Transverse colon (tissue), 4 donors: ENCODE results near the gene RBBP8NL. TPM values are rescaled to one million over a fixed set of nuclear protein-coding genes. Genes with fewer than 3 reads are reported as not detected.
A peak's percentile ranks its signal among the peaks of the same experiment; 100 is the strongest.

Source experiments
- DNase-seq: peaks from one replicate; pipeline ENCODE4 v3.0.0-alpha.2; 2019
- H3K27ac ChIP-seq, 4 donors: fragments of 200-600 bp; sonication (generic); 2 replicates each; pipeline ENCODE4 v1.5.1; 2016 to 2018; ENCODE audit warnings: inconsistent platforms in 4 of 4
- H3K27me3 ChIP-seq: fragments of 200-600 bp; sonication (generic); 2 replicates; pipeline ENCODE4 v1.5.1; 2017; ENCODE audit warnings: inconsistent platforms
- H3K36me3 ChIP-seq, 4 donors: fragments of 200-600 bp; sonication (generic); 2 replicates each; pipeline ENCODE4 v1.5.1; 2017 to 2019; ENCODE audit warnings: inconsistent platforms in 4 of 4
- H3K4me1 ChIP-seq, 4 donors: fragments of 200-600 bp; sonication (generic); 2 replicates each; pipeline ENCODE4 v1.5.1; 2017 to 2020; ENCODE audit warnings: inconsistent platforms in 4 of 4
- H3K4me3 ChIP-seq, 4 donors: fragments of 200-600 bp; sonication (generic); 1 replicate in 1 of 4; 2 replicates in 3 of 4; pipeline versions ENCODE4 v1.5.1 to v1.6.1; 2017 to 2019; ENCODE audit warnings: inconsistent platforms in 4 of 4
- H3K9me3 ChIP-seq, 2 donors: fragments of 200-600 bp; sonication (generic); 2 replicates each; pipeline ENCODE4 v1.5.1; 2017 to 2019; ENCODE audit warnings: inconsistent platforms in 2 of 2
- EP300 ChIP-seq: sonication (generic); formaldehyde crosslinking; IDR thresholded peaks from one replicate; pipeline ENCODE4 v1.6.1; 2017; ENCODE audit warnings: antibody characterized with exemption, low read depth
- POLR2A ChIP-seq: fragments of 450-650 bp; IDR thresholded peaks from one replicate; pipeline ENCODE4 v1.6.1; 2016; ENCODE audit warnings: antibody characterized with exemption, mild to moderate bottlenecking, moderate library complexity
- POLR2AphosphoS5 ChIP-seq, 3 donors: sonication (generic); formaldehyde crosslinking; IDR thresholded peaks; one replicate each; pipeline ENCODE4 v1.6.1; 2016; ENCODE audit warnings: antibody characterized with exemption in 3 of 3
- WGBS, 2 donors: methylation state at CpG; one replicate each; pipeline ENCODE4 v1.1.5; 2018; ENCODE audit warnings: low coverage in 1 of 2; 5-methylcytosine and 5-hydroxymethylcytosine counted together
- in situ Hi-C, 4 donors: fragments of 200-750 bp; cut with MboI; loops; one replicate each; pipeline versions ENCODE4 v1.15.0 to v1.15.1; 2017; ENCODE audit warnings: low sequenced_read_pairs in 3 of 4, low pct_ligation_motif_present in 1 of 4, low pct_unique_long_range_greater_than_20kb in 1 of 4
- intact Hi-C: fragments of 100-400 bp; cut with DNase I; formaldehyde crosslinking; loops from one replicate; pipeline ENCODE4 v1.15.1; 2023; ENCODE audit warnings: low total_unique reads
- total RNA-seq, 4 donors: library from RNA; depleted of rRNA; stranded (reverse); fragments of >200 nt; gene quantifications; one replicate each; pipeline ENCODE4 v1.1.0, GENCODE V29; 2016
- TF ChIP-seq, protein P1 (sequence below), 5 experiments: fragments of 200-600 bp in 3 of 5; fragments of 450-650 bp in 2 of 5; sonication (generic) in 3 of 5; IDR thresholded peaks; 1 replicate in 2 of 5; 2 replicates in 3 of 5; pipeline ENCODE4 v1.5.1; 2016 to 2017; ENCODE audit warnings: antibody characterized with exemption in 5 of 5, inconsistent platforms in 3 of 5, mild to moderate bottlenecking in 2 of 5, moderate library complexity in 1 of 5

The RBBP8NL gene
- total RNA-seq, 4 donors from 2014 or later: 0.75 to 9.4 (median 4.3) TPM

DNA sequence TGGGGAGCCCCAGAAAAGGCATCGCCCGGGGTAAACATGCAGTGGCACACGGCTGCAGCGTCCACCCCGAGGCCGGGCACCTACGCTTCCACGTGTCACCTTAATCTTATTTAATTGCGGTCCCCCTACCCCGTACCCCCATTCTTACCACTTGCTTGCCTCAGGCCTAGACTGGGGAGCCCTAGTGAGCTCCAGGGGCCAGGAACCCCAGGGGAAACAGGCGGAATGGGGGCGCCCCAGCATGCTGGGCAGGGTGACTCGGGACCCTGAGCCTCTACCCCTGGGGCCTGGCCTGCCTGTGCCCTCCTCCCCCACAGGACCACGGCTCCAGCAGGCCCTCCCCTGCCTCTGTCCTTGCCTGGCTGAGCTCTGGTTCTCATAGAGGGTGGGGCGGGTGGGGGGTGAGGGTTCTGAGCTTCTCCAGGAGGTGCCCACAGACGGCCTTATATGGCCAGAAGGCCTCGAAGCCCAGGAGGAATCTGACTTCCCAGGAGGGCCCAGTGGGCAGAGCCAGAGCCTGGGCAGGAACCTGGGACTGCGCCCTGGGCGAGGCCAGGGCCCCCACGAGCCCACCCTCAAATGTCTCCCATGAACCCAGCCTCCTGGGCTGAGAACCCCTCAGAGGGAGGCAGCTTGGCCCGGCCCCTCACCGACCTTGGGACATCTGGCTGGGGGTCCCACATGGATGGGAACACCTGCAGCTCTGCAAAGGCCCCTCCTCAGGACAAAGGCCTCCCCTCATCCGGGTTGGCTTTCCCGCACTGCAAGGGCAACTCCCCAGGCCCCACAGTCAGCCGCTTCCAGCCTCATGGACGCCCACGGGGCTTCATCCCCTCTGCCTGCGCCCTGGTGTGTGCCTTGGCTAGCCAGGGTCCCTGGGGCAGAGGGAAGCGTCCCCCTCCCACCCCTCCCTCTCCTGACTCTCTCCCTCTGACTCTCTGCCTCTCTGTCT, 55.0 kb downstream of the RBBP8NL start:
- peaks cover 43% of the 10 kb centered on the region for H3K27me3 ChIP-seq
- H3K4me1 ChIP-seq: peaks cover 57 to 72% (median 67%) of the 10 kb centered on the region in 4 donors
- in situ Hi-C loops (no loop called here), intact Hi-C loops (no loop called here)
- H3K9me3 ChIP-seq: no peaks in the 10 kb centered on the region
- no peaks in the 10 kb centered on the region for H3K36me3 ChIP-seq
- TF ChIP-seq, protein P1, sequence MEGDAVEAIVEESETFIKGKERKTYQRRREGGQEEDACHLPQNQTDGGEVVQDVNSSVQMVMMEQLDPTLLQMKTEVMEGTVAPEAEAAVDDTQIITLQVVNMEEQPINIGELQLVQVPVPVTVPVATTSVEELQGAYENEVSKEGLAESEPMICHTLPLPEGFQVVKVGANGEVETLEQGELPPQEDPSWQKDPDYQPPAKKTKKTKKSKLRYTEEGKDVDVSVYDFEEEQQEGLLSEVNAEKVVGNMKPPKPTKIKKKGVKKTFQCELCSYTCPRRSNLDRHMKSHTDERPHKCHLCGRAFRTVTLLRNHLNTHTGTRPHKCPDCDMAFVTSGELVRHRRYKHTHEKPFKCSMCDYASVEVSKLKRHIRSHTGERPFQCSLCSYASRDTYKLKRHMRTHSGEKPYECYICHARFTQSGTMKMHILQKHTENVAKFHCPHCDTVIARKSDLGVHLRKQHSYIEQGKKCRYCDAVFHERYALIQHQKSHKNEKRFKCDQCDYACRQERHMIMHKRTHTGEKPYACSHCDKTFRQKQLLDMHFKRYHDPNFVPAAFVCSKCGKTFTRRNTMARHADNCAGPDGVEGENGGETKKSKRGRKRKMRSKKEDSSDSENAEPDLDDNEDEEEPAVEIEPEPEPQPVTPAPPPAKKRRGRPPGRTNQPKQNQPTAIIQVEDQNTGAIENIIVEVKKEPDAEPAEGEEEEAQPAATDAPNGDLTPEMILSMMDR (IDR thresholded peaks at IDR 0.05): no peak
- TF ChIP-seq POLR2AphosphoS5 (IDR thresholded peaks at IDR 0.05) (no peak), EP300 (no peak), POLR2A (no peak)
- no peak overlapping the region for H3K4me3 ChIP-seq
- 64 to 65% methylated on average over 3 to 23 of the region's 29 CpGs for WGBS, 2 donors
- DNase-seq: no peak
- H3K27ac ChIP-seq: peak overlapping the region; percentile 86 to 97 (median 88)

DNA sequence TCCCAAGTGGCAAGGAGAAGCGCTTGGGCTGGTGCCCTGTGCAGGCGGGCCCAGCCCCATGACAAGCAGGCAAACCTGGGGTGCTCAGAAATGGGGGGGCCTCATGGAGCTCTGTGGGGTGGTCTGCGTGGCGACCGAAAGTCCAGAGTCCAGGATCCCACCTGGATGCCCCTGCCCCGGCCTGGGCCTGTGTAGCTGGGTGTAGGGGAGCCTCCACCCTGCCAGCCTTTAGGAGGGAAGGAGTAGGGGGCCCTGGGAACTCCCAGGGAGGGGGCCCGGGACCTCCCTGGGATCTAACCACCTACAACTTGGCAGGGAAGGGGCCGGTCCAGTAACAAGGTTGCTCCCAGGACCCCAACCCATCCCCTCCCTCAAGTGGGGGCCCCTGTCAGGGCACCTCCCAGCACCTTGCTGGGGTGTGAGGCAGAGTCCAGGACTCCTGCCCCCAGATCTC, 55.7 kb downstream of the RBBP8NL start:
- Histone ChIP-seq H3K4me1 (peaks cover 56 to 71% (median 63%) of the 10 kb centered on the region in 4 donors), H3K27ac (peak overlapping the region; percentile 86 to 97 (median 88)), H3K27me3 (peaks cover 47% of the 10 kb centered on the region), H3K36me3 (no peaks in the 10 kb centered on the region), H3K9me3 (no peaks in the 10 kb centered on the region), H3K4me3 (no peak overlapping the region)
- TF ChIP-seq POLR2A (no peak), POLR2AphosphoS5 (IDR thresholded peaks at IDR 0.05) (no peak), EP300 (no peak)
- TF ChIP-seq, protein P1 (IDR thresholded peaks at IDR 0.05): no peak
- 85% methylated on average over 4 of the region's 8 CpGs; no CpG with 5 or more reads in 1 of the 2 donors for WGBS, 2 donors
- in situ Hi-C loops: no loop called here
- DNase-seq: no peak
- intact Hi-C loops: no loop called here

DNA sequence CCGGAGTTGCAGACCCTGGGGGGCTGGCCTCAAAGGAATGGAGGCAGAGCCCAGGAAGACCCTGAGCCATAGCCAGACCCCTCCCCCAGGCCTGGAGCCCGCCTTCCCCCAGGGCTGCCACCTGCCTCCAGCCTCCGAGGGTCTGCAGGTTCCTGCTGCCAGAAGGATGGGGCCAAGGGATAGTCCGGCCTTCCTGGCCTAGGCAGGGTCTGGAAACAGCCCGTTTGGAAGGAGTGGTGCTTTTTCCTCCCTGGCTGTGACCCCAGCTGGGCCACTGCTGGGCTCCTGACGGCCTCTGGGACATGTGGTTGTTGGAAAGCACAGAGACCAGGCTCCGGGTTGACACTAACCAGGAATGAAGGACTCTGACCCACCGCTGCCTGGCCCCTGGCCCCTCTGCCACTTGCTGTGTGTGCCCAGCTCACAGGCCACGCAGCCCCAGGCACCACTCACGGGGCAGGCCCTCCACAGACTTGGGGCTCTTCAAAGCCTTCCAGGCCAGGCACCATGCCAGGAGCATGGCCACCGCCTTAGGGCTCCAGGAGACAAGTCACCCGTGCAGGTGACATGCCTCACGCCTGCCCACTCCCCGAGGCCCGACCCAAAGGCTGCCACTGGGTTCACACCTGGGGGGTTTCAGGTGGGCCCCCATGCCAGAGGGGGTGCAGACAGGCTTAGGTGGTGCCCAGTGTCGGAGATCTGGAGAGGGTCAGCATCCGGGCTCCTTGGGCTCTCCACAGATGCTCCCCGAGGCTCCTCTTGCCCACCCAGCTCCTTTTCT, 56.3 kb downstream of the RBBP8NL start:
- no peak for TF ChIP-seq EP300
- TF ChIP-seq, protein P1 (IDR thresholded peaks at IDR 0.05): no peak
- TF ChIP-seq POLR2AphosphoS5 (IDR thresholded peaks at IDR 0.05): no peak
- no peak for TF ChIP-seq POLR2A
- Histone ChIP-seq H3K36me3 (no peaks in the 10 kb centered on the region), H3K4me3 (no peak overlapping the region), H3K9me3 (no peaks in the 10 kb centered on the region), H3K4me1 (peaks cover 52 to 77% (median 63%) of the 10 kb centered on the region in 4 donors), H3K27ac (peak overlapping the region; percentile 86 to 97 (median 88)), H3K27me3 (peaks cover 54% of the 10 kb centered on the region)
- in situ Hi-C loops (no loop called here), intact Hi-C loops (no loop called here)
- 52% methylated on average over 13 of the region's 18 CpGs; no CpG with 5 or more reads in 1 of the 2 donors for WGBS, 2 donors
- DNase-seq: no peak
